Middle frontal gyrus (tissue), 1 donor: ENCODE measurements around the gene IL17RB.

Experiments used
- DNase-seq: peaks from one replicate; pipeline ENCODE4 v3.0.0-alpha.2; 2015; ENCODE audit warnings: low spot score; ENCODE audit errors: extremely low spot score

IL17RB gene

DNA sequence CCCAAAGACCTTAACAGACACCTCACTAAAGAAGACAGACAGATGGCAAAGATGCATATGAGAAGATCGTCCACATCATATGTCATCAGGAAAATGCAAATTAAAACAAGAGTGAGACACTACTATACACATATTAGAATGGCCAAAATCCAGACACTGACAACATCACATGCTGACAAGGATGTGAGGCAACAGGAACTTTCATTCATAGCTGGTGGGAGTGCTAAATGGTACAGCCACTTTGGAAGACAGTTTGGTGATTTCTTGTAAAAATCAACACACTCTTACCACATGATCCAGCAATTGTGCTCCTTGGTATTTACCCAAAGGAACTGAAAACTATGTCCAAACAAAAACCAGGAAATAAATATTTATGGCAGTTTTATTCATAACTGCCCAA is 17.8 kb upstream of the IL17RB start:
- no peak for DNase-seq

DNA sequence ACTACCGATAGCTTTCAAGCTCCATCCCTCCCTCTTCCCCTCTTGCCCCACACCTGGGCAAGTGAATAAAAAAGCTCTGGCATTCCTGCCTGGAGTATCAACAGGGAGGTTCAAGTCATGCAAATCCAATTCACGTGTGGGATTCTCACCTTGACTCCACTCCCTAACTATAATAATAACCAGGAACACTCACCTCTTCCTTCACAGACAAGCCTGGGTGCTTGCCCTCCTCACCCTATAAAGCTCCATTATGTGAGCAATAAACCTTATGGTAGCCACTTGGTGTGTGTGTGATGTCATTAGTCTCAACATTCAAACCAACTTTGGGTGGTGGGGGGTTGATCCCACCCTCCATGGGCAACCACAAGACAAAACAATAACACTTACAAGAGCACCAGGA is 16.8 kb upstream of the IL17RB start:
- DNase-seq, result no peak

DNA sequence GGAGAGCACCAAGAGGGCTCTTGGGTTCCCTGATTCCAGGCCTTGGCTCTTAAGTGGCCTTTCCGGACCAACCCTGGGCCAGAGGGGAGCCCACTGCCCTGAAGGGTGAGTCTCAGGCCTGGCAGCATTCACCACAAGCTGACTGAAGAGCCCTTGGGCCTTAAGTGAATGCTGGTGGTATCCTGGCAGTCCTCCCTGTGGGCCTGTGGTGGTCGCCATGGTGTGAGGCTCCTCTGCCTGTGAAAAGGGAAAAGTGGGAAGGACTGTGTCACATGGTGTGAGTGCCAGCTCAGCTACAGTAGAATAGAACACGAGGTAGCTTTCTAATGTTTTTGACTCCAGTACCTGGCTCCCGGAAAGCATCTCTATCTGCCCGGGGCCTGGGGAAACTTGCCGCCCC is 15.4 kb upstream of the IL17RB start:
- no peak for DNase-seq

GRCh38 chr3:53833053-53833645 is 13.2 kb upstream of the IL17RB start:
- DNase-seq, result no peak

DNA sequence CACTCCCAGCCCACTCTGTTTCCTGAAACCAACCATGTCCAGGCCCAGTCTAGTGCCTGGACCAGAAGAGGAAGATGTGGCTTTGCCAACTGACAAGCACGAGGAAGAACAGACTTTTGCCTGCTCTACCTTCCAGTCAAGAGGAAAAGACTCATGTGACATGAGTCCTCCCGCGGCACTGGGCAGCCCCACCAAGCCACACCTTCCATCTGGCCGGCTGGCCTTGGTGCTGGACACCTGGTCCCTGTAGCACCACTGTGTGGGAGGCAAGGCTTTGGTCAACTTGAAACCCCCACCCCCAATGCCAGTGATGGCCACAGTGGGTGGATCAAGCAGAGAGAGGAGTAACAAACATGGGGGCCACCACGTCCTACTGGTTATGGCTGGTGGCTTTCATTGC is 12.7 kb upstream of the IL17RB start:
- no peak for DNase-seq

DNA sequence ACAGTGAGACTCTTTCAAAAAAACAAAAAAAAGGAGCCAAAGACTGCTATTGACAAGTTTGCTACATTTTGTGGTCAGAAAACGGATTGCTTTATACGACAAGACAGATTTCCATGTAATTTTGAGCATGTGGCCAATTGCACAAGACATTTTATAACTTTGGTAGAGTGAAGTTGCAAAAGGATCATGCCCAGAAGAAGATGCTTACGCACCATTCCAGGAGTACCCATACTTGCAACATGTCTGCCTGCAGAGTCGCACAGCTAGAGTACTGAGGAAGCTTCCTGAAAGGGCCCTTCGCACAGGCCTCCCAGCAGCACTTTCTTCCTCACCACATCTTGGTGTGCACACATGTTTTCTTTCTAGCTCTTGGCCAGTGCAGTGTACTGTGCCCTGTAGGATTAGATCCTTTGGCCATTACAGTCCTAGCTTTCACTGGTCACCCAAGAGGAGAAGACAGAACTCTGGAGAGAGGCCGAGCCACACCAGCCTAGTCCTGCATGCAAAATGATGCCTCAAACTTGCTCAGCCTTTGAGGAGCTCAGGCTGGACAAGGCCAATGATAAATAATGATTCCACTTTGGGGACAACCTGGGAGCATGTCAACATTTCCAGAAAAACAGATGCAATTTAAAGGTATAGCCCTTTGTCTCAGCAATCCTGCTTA is 11.8 kb upstream of the IL17RB start:
- DNase-seq, result no peak

DNA sequence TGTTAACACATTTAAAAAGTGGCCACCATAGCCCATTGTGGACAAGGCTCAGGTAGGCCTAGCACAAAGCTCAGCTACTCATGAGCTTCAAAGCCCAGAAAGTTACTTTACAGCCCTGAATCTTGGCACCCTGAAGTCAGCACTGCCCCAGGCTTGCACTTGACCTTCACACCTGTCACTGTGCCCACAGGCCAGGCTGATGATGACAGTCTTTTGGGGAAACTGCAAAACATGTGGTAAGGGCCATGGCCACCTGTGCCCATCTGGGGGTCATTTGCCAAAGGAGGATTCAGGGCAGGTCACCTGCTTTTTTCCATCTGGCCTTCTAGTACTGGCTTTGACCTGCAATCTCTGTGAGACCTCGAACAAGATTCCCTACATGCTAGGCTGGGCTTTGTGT is 11.1 kb upstream of the IL17RB start:
- no peak for DNase-seq

- no peak for DNase-seq
These were observed 10.1 kb upstream of the IL17RB start for GRCh38 chr3:53836084-53836872.

- DNase-seq, result no peak
These were observed 9.0 kb upstream of the IL17RB start for GRCh38 chr3:53837331-53837730.

GRCh38 chr3:53841296-53841695 is 5.1 kb upstream of the IL17RB start:
- DNase-seq, result no peak

- DNase-seq, result peak; percentile 15
These were observed 3.8 kb upstream of the IL17RB start for GRCh38 chr3:53842436-53843194.

- no peak for DNase-seq
These were observed 2.9 kb upstream of the IL17RB start for GRCh38 chr3:53843195-53844177.

DNA sequence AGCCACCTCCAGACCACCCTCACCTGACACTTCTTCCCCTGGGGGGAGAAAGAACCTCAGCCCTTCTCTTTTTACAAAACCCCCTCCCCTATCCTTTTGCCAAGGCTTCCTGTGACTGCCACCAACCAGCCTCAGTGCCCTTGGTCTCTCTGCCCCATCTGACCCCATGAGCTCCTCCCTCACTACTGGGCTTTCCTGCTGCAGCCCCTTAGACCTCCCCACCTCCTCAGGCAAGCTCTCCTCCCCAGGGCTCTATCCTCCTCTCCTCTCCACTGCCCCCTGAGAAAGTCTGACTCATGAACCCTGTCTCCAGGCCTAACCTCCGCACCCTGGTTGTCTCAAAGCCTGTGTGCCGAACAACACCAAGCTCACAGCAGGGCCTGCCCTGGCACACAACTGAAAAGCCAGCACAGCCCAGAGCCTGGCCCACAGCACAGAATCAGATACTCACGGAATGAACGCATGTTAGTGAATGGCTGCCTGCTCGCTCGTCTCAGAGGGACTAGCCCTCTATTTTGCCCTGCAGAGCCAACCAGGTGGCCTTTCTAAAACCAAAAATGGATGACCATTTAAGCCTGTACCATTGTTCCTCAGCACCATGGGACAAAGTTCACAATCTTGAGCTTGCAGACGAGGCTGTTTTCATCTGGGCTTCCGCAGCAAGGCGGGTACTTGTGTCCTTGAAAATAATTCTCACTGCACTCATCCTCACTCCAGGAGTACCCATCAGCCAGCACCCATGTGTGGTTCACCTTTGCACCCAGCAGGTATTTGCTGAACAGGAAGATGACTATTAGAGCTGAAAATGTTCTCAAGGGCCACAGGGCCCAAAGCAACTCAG is 1.9 kb upstream of the IL17RB start:
- no peak for DNase-seq

DNA sequence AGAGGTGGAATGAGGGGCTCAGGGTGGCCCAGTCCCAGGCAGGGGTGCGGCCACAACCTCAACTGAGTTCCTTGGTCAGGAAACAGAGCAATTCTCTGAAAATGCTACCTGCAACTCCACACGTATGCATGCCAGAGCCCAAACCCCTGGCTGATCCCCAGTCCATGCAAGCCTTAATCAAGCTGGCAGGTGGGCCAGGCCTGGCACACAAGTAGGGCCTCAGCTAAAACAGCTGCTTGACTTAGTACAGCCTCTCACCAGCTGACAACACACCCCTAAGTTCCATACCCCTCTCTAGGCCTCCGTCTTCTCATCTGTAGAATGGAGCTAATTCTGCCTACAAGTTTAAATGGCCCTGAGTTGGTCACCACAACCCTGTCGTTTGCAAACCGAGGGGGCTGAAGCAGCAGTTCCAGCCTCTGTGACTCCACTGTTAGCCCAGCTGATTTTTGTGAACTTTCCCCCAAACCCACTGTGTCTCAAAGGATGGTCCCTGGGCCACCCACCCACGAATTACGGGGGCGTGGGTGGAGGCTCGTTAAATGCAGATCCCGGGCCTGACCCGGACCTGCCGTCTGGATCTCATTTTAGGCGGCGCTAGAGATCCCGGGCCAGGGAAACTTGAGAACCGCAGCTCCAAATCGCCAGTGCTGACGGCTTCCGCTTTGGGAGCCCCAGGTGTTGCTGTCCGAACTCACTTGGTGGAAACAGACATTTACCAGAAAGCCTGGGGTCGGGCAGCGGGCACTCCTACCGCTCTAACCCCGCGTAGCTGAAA is 1.1 kb upstream of the IL17RB start:
- DNase-seq, result peak; percentile 20

DNA sequence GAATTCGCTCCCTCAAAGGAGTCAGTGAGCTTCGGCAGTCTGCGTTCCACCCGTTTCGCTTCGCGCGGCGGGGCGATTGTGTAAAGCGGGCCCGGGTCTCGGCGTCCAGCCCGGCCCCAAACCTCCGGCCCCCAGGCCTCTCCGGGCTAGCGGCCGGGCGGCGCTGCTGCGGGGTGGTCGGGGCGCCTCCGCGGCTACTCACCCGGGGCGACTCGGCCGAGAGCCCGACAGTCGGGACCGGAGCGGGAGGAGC is 561 bp upstream of the IL17RB start:
- no peak for DNase-seq

DNA sequence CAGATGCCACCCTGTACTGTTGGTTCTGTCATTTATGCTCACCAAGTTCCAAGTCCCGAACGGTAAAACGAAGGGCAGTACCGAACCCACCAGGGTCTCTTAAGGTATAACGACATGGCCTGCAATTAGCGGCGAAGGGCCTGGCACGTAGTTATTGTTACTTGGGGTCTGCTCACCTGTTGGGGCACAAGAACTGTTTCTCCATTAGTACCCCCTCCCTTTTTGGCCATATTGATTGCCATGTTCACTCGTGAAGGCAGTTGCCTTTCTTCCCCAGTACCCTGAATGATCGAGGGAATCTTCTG is 435 bp downstream of the IL17RB start:
- DNase-seq, result no peak

DNA sequence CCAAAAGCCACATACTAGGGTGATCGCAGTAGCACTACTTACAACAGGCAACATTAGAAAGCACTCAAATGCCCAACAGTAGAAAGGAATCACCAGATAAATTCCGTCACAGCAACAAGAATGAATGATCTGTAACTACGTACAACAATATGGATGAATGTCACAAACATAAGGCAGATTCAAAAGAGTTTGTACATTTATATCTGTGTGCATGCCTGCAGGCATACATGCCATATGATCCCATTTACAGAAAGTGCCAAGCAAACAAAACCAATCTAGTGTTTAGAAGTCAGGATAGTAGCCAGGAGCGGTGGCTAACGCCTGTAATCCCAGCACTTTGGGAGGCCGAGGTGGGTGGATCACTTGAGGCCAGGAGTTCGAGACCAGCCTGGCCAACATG is 3.5 kb downstream of the IL17RB start:
- DNase-seq, result no peak

DNA sequence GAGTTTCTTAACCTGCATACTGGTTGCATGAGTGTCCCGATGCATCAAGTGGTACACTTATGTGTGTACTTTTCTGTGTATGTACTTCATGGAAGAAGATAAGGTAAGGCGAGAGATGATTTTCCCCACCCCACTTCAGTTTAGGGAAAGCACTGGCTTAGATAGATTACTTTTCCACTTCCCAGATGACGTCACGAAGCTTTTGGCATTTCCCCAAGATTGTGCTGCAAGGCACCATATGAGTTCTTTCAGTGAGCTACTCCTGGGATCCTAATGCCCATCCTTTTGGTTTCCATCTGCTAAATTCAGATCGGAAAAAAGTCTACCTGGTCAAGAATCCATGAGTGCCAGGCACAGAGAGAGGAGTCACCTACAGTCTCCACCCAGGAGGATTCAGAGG is 4.5 kb downstream of the IL17RB start:
- DNase-seq, result no peak

DNA sequence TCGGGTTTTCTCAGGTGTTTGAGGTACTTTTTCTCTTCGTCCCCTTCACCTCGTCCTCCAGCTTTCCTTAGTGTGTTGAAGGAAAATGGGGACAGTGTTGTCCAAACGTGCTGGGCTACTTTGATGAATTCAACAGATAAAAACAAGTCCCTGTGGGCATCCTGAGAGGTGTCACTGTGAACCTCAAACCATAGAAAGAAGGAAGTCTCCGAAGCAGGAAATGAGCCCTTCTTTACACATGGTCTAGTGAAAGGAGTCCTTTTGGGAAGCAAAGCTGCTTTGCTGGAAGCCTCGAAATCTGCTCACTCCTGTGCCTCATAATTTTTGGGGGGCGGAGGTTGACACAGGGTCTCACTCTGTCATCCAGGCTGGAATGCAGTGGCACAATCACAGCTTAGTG is 10.6 kb downstream of the IL17RB start:
- no peak for DNase-seq
